Measurements from ENCODE around the gene SMO.
A peak's percentile ranks its signal among the peaks of the same experiment; 100 is the strongest.

Gene SMO

DNA sequence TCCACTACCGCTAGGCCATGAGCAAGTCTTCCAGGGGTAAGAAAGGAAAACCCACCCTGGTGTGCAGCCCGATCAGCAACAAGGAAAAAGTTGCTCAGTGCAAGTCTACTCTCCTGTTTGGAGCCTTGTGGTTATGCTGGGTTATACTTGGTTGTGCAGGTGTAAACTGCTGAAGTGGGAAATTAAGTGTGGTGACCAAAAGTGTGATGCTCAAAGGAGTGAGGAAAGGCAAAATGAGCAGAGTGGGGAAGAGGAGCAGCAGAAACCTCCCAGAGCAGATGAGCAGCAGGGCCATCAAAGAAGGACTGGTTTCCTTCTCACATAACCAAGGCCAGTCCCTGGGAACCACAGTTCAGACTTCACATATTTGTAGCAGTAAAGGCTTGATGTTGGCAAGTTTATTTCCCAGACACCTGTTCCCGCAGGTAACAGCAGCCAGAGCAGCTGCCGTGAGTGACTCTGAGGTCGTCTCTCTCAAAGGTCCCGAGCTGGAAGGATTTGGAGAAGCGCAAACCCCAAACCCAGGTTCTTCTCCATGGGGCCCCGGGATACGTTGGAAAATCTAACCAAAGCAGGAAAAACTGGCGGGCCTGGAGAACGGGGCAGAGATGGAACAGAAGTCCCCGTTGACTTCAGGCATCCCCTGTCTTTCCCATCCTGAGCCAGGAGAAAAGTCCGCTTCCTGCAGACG is 607 bp upstream of the SMO start:
- H3K4me3 ChIP-seq (ENCODE audit: low read depth, low read length): no peak overlapping the region
- TF ChIP-seq, protein P1, sequence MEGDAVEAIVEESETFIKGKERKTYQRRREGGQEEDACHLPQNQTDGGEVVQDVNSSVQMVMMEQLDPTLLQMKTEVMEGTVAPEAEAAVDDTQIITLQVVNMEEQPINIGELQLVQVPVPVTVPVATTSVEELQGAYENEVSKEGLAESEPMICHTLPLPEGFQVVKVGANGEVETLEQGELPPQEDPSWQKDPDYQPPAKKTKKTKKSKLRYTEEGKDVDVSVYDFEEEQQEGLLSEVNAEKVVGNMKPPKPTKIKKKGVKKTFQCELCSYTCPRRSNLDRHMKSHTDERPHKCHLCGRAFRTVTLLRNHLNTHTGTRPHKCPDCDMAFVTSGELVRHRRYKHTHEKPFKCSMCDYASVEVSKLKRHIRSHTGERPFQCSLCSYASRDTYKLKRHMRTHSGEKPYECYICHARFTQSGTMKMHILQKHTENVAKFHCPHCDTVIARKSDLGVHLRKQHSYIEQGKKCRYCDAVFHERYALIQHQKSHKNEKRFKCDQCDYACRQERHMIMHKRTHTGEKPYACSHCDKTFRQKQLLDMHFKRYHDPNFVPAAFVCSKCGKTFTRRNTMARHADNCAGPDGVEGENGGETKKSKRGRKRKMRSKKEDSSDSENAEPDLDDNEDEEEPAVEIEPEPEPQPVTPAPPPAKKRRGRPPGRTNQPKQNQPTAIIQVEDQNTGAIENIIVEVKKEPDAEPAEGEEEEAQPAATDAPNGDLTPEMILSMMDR (IDR thresholded peaks at IDR 0.05; ENCODE audit: insufficient read depth, low read depth, low read length, missing control alignments): no peak
- no peak for DNase-seq (ENCODE audit: low read depth)

DNA sequence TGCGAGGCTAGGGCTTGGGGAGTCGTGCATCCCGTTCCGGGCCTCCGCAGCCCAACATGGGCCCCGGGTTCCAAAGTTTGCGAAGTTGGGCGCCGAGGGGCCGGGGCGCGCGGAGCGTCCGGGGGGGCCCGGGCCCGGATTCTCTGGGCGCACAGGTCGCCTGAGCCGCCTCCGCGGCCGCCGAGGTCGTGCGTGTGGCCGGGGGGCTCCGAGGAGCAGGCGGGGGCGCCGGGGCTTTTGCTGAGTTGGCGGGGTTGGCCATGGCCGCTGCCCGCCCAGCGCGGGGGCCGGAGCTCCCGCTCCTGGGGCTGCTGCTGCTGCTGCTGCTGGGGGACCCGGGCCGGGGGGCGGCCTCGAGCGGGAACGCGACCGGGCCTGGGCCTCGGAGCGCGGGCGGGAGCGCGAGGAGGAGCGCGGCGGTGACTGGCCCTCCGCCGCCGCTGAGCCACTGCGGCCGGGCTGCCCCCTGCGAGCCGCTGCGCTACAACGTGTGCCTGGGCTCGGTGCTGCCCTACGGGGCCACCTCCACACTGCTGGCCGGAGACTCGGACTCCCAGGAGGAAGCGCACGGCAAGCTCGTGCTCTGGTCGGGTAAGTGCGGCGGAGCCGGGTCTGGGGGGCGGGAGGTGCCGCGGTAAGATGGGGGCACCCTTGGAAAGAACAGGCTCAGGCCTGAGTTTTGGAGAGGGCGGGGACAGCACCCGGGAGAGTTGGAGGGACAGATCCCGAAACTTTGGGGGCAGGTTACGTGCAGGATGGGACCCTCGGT is 643 bp downstream of the SMO start:
- TF ChIP-seq, protein P1 (IDR thresholded peaks at IDR 0.05; ENCODE audit: insufficient read depth, low read depth, low read length, missing control alignments): no peak
- DNase-seq (ENCODE audit: low read depth): no peak
- peak overlapping the region; percentile 57 for H3K4me3 ChIP-seq (ENCODE audit: low read depth, low read length)

DNA sequence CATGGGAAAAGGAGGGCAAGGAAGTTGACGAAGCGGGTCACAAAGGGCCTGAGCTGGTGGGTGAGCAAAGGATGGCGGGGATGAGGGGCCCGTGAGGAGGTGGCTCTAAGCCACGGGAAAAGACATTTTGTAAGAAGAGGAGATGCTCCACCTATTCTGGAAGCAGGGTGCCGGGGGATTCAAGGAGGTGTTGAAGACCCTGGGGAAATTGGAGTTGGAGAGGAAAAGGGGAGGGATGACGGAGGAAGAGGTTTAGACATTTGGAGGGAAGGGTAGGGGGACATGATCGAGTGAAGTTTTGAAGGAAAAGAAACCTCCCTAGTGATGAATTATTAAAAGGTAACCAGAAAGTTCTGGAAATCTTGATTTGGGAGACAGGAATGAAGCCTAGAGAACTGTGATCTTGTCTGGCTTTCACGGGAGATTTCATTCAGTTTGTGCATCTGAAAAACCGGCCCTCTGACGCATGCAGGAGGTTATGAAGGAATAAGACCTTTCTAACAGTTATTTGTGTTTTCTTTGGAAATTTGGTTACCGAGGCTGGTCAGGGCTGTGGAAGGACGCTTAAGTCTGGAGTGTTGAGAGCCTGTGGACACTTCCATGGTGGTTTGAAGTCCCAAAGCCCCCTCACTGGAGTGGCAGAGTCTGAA is 1.4 kb downstream of the SMO start:
- DNase-seq (ENCODE audit: low read depth): no peak
- TF ChIP-seq, protein P1 (IDR thresholded peaks at IDR 0.05; ENCODE audit: insufficient read depth, low read depth, low read length, missing control alignments): no peak
- H3K4me3 ChIP-seq (ENCODE audit: low read depth, low read length): peak overlapping the region; percentile 57

DNA sequence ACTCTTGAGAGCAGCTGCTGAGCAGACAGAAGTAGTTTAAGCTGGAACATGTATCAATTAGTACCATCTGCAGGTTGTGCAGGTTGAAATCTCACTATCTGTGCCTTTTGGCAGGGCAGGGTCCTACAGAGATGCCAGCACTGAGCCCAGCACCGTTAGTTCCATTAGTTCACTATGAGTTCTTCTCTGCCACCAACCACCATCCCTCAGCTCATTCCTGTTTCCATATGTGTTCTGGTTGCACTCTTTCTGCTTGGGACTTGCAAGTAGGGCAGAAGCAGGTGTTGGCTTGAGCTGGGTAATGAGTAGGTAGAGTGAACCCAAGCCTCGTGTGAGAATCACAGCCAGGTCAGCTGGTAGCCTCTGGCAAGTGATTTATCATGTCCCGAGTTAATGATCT is 2.8 kb downstream of the SMO start:
- H3K4me3 ChIP-seq (ENCODE audit: low read depth, low read length): no peak overlapping the region
- TF ChIP-seq, protein P1 (IDR thresholded peaks at IDR 0.05; ENCODE audit: insufficient read depth, low read depth, low read length, missing control alignments): no peak
- DNase-seq (ENCODE audit: low read depth): no peak

DNA sequence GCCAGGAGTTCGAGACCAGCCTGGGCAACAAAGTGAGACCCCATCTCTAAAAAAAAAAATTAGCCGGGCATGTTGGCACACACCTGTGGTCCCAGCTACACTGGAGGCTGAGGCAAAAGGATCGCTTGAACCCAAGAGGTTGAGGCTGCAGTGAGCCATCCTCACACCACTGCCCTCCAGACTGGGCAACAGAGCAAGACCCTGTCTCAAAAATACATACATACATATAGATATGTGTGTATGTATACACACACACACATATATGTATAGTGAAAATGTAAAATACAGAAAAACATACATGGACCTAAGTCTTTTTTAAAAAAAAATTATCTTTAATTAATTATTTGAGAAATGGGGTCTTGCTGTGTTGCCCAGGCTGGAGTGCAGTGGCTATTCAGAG is 5.5 kb downstream of the SMO start:
- no peak overlapping the region for H3K4me3 ChIP-seq (ENCODE audit: low read depth, low read length)
- TF ChIP-seq, protein P1 (IDR thresholded peaks at IDR 0.05; ENCODE audit: insufficient read depth, low read depth, low read length, missing control alignments): no peak
- no peak for DNase-seq (ENCODE audit: low read depth)

DNA sequence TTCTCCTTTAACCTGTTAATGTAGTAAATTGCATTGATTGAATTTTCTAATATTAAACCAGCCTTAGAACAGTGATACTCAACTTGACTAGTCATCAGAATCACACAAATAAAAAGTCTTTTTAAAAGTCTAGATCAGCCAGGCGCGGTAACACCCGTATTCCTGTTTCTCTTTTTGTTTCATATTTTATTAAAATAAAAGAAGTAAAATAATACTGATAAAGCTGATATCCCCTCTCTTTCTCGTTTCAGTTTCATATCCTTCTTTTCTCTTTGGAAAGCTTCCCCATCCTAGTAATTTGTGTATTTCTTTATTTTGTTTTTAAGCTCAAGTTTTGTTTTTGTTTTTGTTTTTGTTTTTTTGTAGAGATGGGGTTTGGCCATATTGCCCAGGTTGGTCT is 9.3 kb downstream of the SMO start:
- no peak for DNase-seq (ENCODE audit: low read depth)
- TF ChIP-seq, protein P1 (IDR thresholded peaks at IDR 0.05; ENCODE audit: insufficient read depth, low read depth, low read length, missing control alignments): no peak
- no peak overlapping the region for H3K4me3 ChIP-seq (ENCODE audit: low read depth, low read length)
